ENCODE measurements around the gene CA5A. TPM values are rescaled to one million over a fixed set of nuclear protein-coding genes. Genes with fewer than 3 reads are reported as not detected.
A peak's percentile ranks its signal among the peaks of the same experiment; 100 is the strongest.

The CA5A gene
- total RNA-seq, 1 donor from 2014 or later, result 0.72 TPM

- peak; percentile 45 for DNase-seq (ENCODE audit: low spot score)
Observed at GRCh38 chr16:87963400-87963799, 27.1 kb upstream of the CA5A start.

- no peak for DNase-seq (ENCODE audit: low spot score)
Observed at GRCh38 chr16:87961623-87962022, 25.3 kb upstream of the CA5A start.

- DNase-seq (ENCODE audit: low spot score), result peak; percentile 62
Observed at GRCh38 chr16:87960852-87961251, 24.5 kb upstream of the CA5A start.

- no peak for DNase-seq (ENCODE audit: low spot score)
Observed at GRCh38 chr16:87960296-87960695, 24.0 kb upstream of the CA5A start.

- DNase-seq (ENCODE audit: low spot score), result no peak
Observed at GRCh38 chr16:87959391-87959990, 23.2 kb upstream of the CA5A start.

- no peak for DNase-seq (ENCODE audit: low spot score)
Observed at GRCh38 chr16:87958632-87959031, 22.3 kb upstream of the CA5A start.

- no peak for DNase-seq (ENCODE audit: low spot score)
Observed at GRCh38 chr16:87957296-87958094, 21.2 kb upstream of the CA5A start.

- DNase-seq (ENCODE audit: low spot score), result peak; percentile 88
Observed at GRCh38 chr16:87956365-87957231, 20.3 kb upstream of the CA5A start.

GRCh38 chr16:87956098-87956364 is 19.7 kb upstream of the CA5A start:
- DNase-seq (ENCODE audit: low spot score), result no peak

- DNase-seq (ENCODE audit: low spot score), result no peak
Observed at GRCh38 chr16:87955302-87956097, 19.2 kb upstream of the CA5A start.

GRCh38 chr16:87954826-87955225 is 18.5 kb upstream of the CA5A start:
- no peak for DNase-seq (ENCODE audit: low spot score)

GRCh38 chr16:87954361-87954760 is 18.0 kb upstream of the CA5A start:
- DNase-seq (ENCODE audit: low spot score), result no peak

GRCh38 chr16:87953308-87954215 is 17.2 kb upstream of the CA5A start:
- DNase-seq (ENCODE audit: low spot score), result no peak

- no peak for DNase-seq (ENCODE audit: low spot score)
Observed at GRCh38 chr16:87952751-87953150, 16.4 kb upstream of the CA5A start.

- no peak for DNase-seq (ENCODE audit: low spot score)
Observed at GRCh38 chr16:87951552-87952538, 15.5 kb upstream of the CA5A start.

GRCh38 chr16:87950765-87951551 is 14.6 kb upstream of the CA5A start, which contains the start of gene BANP:
BANP (plus strand) TSS chr16:87951434; CDS start chr16:87975116, 23,682 bp downstream.
- peak; percentile 100 for DNase-seq (ENCODE audit: low spot score)

GRCh38 chr16:87949071-87949744 is 12.9 kb upstream of the CA5A start:
- DNase-seq (ENCODE audit: low spot score), result no peak

- DNase-seq (ENCODE audit: low spot score), result no peak
Observed at GRCh38 chr16:87948735-87949070, 12.4 kb upstream of the CA5A start.
